ENCODE results near the gene PPM1L.
A peak's percentile ranks its signal among the peaks of the same experiment; 100 is the strongest.
"Not testable (repeated sequence)": the region's sequence is repeated elsewhere in the genome, so short reads cannot be mapped to it uniquely, and the experiment has no call there.

The PPM1L gene

GRCh38 chr3:160755776-160756304 lies at the start of gene PPM1L:
PPM1L (plus strand) TSS chr3:160756231.
- H3K27me3 ChIP-seq (ENCODE audit: control insufficient read depth, insufficient read depth, low read length), result no peaks in the 10 kb centered on the region

GRCh38 chr3:160707187-160707794 lies 48.7 kb upstream of the PPM1L start:
- H3K9ac ChIP-seq (ENCODE audit: low read length), result no peak overlapping the region
- H3K9me3 ChIP-seq (ENCODE audit: control insufficient read depth, low read length), result no peaks in the 10 kb centered on the region
- no peaks in the 10 kb centered on the region for H3K4me1 ChIP-seq (ENCODE audit: control insufficient read depth, insufficient read depth, low read length)
- no peak overlapping the region for H3K4me3 ChIP-seq (ENCODE audit: low read length)
- peaks cover 3% of the 10 kb centered on the region for H3K27me3 ChIP-seq (ENCODE audit: control insufficient read depth, insufficient read depth, low read length)
- no peaks in the 10 kb centered on the region for H3K36me3 ChIP-seq (ENCODE audit: control insufficient read depth, insufficient read depth, low read length)

More at GRCh38 chr3:160755776-160756304, at the start of gene PPM1L:
- no peaks in the 10 kb centered on the region for H3K9me3 ChIP-seq (ENCODE audit: control insufficient read depth, low read length)
- peaks cover 26% of the 10 kb centered on the region for H3K4me1 ChIP-seq (ENCODE audit: control insufficient read depth, insufficient read depth, low read length)
- H3K9ac ChIP-seq (ENCODE audit: low read length), result peak within 1 kb of the TSS; percentile 84
- peak within 1 kb of the TSS; percentile 83 for H3K4me3 ChIP-seq (ENCODE audit: low read length)
- no peaks in the 10 kb centered on the region for H3K36me3 ChIP-seq (ENCODE audit: control insufficient read depth, insufficient read depth, low read length)

GRCh38 chr3:160709477-160710182 lies 46.4 kb upstream of the PPM1L start:
- H3K9ac ChIP-seq (ENCODE audit: low read length), result no peak overlapping the region
- no peak overlapping the region for H3K4me3 ChIP-seq (ENCODE audit: low read length)
- H3K9me3 ChIP-seq (ENCODE audit: control insufficient read depth, low read length), result no peaks in the 10 kb centered on the region
- H3K27me3 ChIP-seq (ENCODE audit: control insufficient read depth, insufficient read depth, low read length), result peaks cover 3% of the 10 kb centered on the region
- no peaks in the 10 kb centered on the region for H3K36me3 ChIP-seq (ENCODE audit: control insufficient read depth, insufficient read depth, low read length)
- H3K4me1 ChIP-seq (ENCODE audit: control insufficient read depth, insufficient read depth, low read length), result no peaks in the 10 kb centered on the region

- H3K36me3 ChIP-seq (ENCODE audit: control insufficient read depth, insufficient read depth, low read length); H3K9me3 ChIP-seq (ENCODE audit: control insufficient read depth, low read length); H3K4me1 ChIP-seq (ENCODE audit: control insufficient read depth, insufficient read depth, low read length); H3K9ac ChIP-seq (ENCODE audit: low read length); H3K4me3 ChIP-seq (ENCODE audit: low read length); H3K27me3 ChIP-seq (ENCODE audit: control insufficient read depth, insufficient read depth, low read length): not testable (repeated sequence)
These were observed 42.9 kb upstream of the PPM1L start for GRCh38 chr3:160713144-160713543.

- Histone ChIP-seq H3K27me3 (ENCODE audit: control insufficient read depth, insufficient read depth, low read length) (no peaks in the 10 kb centered on the region), H3K4me1 (ENCODE audit: control insufficient read depth, insufficient read depth, low read length) (no peaks in the 10 kb centered on the region), H3K9ac (ENCODE audit: low read length) (no peak overlapping the region), H3K36me3 (ENCODE audit: control insufficient read depth, insufficient read depth, low read length) (no peaks in the 10 kb centered on the region), H3K4me3 (ENCODE audit: low read length) (no peak overlapping the region), H3K9me3 (ENCODE audit: control insufficient read depth, low read length) (no peaks in the 10 kb centered on the region)
These were observed 36.3 kb upstream of the PPM1L start for GRCh38 chr3:160719710-160720109.

GRCh38 chr3:160720123-160720746 lies 35.8 kb upstream of the PPM1L start:
- Histone ChIP-seq H3K27me3 (ENCODE audit: control insufficient read depth, insufficient read depth, low read length) (no peaks in the 10 kb centered on the region), H3K4me3 (ENCODE audit: low read length) (no peak overlapping the region), H3K9ac (ENCODE audit: low read length) (no peak overlapping the region), H3K36me3 (ENCODE audit: control insufficient read depth, insufficient read depth, low read length) (no peaks in the 10 kb centered on the region), H3K4me1 (ENCODE audit: control insufficient read depth, insufficient read depth, low read length) (no peaks in the 10 kb centered on the region), H3K9me3 (ENCODE audit: control insufficient read depth, low read length) (no peaks in the 10 kb centered on the region)

GRCh38 chr3:160722331-160722730 lies 33.7 kb upstream of the PPM1L start:
- Histone ChIP-seq H3K9ac (ENCODE audit: low read length) (no peak overlapping the region), H3K9me3 (ENCODE audit: control insufficient read depth, low read length) (no peaks in the 10 kb centered on the region), H3K4me3 (ENCODE audit: low read length) (no peak overlapping the region)

GRCh38 chr3:160725338-160725737 lies 30.7 kb upstream of the PPM1L start:
- no peaks in the 10 kb centered on the region for H3K9me3 ChIP-seq (ENCODE audit: control insufficient read depth, low read length)
- no peaks in the 10 kb centered on the region for H3K36me3 ChIP-seq (ENCODE audit: control insufficient read depth, insufficient read depth, low read length)
- H3K4me3 ChIP-seq (ENCODE audit: low read length), result no peak overlapping the region
- H3K27me3 ChIP-seq (ENCODE audit: control insufficient read depth, insufficient read depth, low read length), result no peaks in the 10 kb centered on the region
- H3K9ac ChIP-seq (ENCODE audit: low read length), result no peak overlapping the region
- no peaks in the 10 kb centered on the region for H3K4me1 ChIP-seq (ENCODE audit: control insufficient read depth, insufficient read depth, low read length)

More at GRCh38 chr3:160722331-160722730, 33.7 kb upstream of the PPM1L start:
- Histone ChIP-seq H3K4me1 (ENCODE audit: control insufficient read depth, insufficient read depth, low read length) (no peaks in the 10 kb centered on the region), H3K36me3 (ENCODE audit: control insufficient read depth, insufficient read depth, low read length) (no peaks in the 10 kb centered on the region), H3K27me3 (ENCODE audit: control insufficient read depth, insufficient read depth, low read length) (no peaks in the 10 kb centered on the region)

- Histone ChIP-seq H3K36me3 (ENCODE audit: control insufficient read depth, insufficient read depth, low read length) (no peaks in the 10 kb centered on the region), H3K9ac (ENCODE audit: low read length) (no peak overlapping the region), H3K27me3 (ENCODE audit: control insufficient read depth, insufficient read depth, low read length) (no peaks in the 10 kb centered on the region), H3K4me3 (ENCODE audit: low read length) (no peak overlapping the region), H3K4me1 (ENCODE audit: control insufficient read depth, insufficient read depth, low read length) (no peaks in the 10 kb centered on the region), H3K9me3 (ENCODE audit: control insufficient read depth, low read length) (no peaks in the 10 kb centered on the region)
These were observed 20.2 kb upstream of the PPM1L start for GRCh38 chr3:160735826-160736225.

- Histone ChIP-seq H3K9ac (ENCODE audit: low read length) (no peak overlapping the region), H3K4me3 (ENCODE audit: low read length) (no peak overlapping the region), H3K27me3 (ENCODE audit: control insufficient read depth, insufficient read depth, low read length) (no peaks in the 10 kb centered on the region), H3K36me3 (ENCODE audit: control insufficient read depth, insufficient read depth, low read length) (no peaks in the 10 kb centered on the region), H3K4me1 (ENCODE audit: control insufficient read depth, insufficient read depth, low read length) (no peaks in the 10 kb centered on the region), H3K9me3 (ENCODE audit: control insufficient read depth, low read length) (no peaks in the 10 kb centered on the region)
These were observed 18.0 kb upstream of the PPM1L start for GRCh38 chr3:160738048-160738447.

- Histone ChIP-seq H3K4me1 (ENCODE audit: control insufficient read depth, insufficient read depth, low read length) (no peaks in the 10 kb centered on the region), H3K9me3 (ENCODE audit: control insufficient read depth, low read length) (no peaks in the 10 kb centered on the region), H3K9ac (ENCODE audit: low read length) (no peak overlapping the region), H3K27me3 (ENCODE audit: control insufficient read depth, insufficient read depth, low read length) (no peaks in the 10 kb centered on the region), H3K4me3 (ENCODE audit: low read length) (no peak overlapping the region), H3K36me3 (ENCODE audit: control insufficient read depth, insufficient read depth, low read length) (no peaks in the 10 kb centered on the region)
These were observed 17.0 kb upstream of the PPM1L start for GRCh38 chr3:160739079-160739478.

GRCh38 chr3:160746976-160747375 lies 9.1 kb upstream of the PPM1L start:
- Histone ChIP-seq H3K9me3 (ENCODE audit: control insufficient read depth, low read length) (no peaks in the 10 kb centered on the region), H3K9ac (ENCODE audit: low read length) (no peak overlapping the region), H3K4me1 (ENCODE audit: control insufficient read depth, insufficient read depth, low read length) (no peaks in the 10 kb centered on the region), H3K36me3 (ENCODE audit: control insufficient read depth, insufficient read depth, low read length) (no peaks in the 10 kb centered on the region), H3K4me3 (ENCODE audit: low read length) (no peak overlapping the region), H3K27me3 (ENCODE audit: control insufficient read depth, insufficient read depth, low read length) (no peaks in the 10 kb centered on the region)

All from mucosa of stomach (tissue), 1 donor.